Activated T-helper 9 cell treated with anti-CD3 and anti-CD28 coated beads, Interleukin-2, amount 50 U/mL, for 16 hours (primary cell): ENCODE data around the gene FAM216A.
A peak's percentile ranks its signal among the peaks of the same experiment; 100 is the strongest.
"Not testable (repeated sequence)": the region's sequence is repeated elsewhere in the genome, so short reads cannot be mapped to it uniquely, and the experiment has no call there.

Source experiments
- DNase-seq: peaks from one replicate; pipeline ENCODE4 v3.0.0-alpha.2; 2020; ENCODE audit warnings: low read depth

The FAM216A gene

GRCh38 chr12:110468214-110469048 is at the start of gene FAM216A, which contains the start of gene GPN3:
TSS of gene FAM216A (plus strand) at chr12:110468845. CDS start at chr12:110468876, 31 bp downstream.
TSS of gene GPN3 (minus strand) at chr12:110468257. CDS start at chr12:110468203, 54 bp downstream.
- peak; percentile 89 for DNase-seq

GRCh38 chr12:110420644-110421043 is 48.0 kb upstream of the FAM216A start:
- DNase-seq, result not testable (repeated sequence)

- DNase-seq, result no peak
These were observed 47.4 kb upstream of the FAM216A start for GRCh38 chr12:110421159-110421661.

- DNase-seq, result no peak
These were observed 46.9 kb upstream of the FAM216A start for GRCh38 chr12:110421701-110422100.

GRCh38 chr12:110424237-110424636 is 44.4 kb upstream of the FAM216A start:
- DNase-seq, result no peak

GRCh38 chr12:110426406-110426805 is 42.2 kb upstream of the FAM216A start:
- DNase-seq, result no peak

GRCh38 chr12:110429676-110430075 is 39.0 kb upstream of the FAM216A start:
- not testable (repeated sequence) for DNase-seq

- no peak for DNase-seq
These were observed 36.6 kb upstream of the FAM216A start for GRCh38 chr12:110431957-110432587.

GRCh38 chr12:110436231-110436630 is 32.4 kb upstream of the FAM216A start:
- no peak for DNase-seq

- no peak for DNase-seq
These were observed 24.2 kb upstream of the FAM216A start for GRCh38 chr12:110444455-110444854.

- peak; percentile 92 for DNase-seq
These were observed 18.7 kb upstream of the FAM216A start, which contains the start of gene ARPC3 for GRCh38 chr12:110449799-110450497. TSS of gene ARPC3 (minus strand) at chr12:110450337. CDS start at chr12:110450260, 77 bp downstream.

- no peak for DNase-seq
These were observed 17.4 kb upstream of the FAM216A start for GRCh38 chr12:110451263-110451662.

GRCh38 chr12:110453569-110454296 is 14.9 kb upstream of the FAM216A start:
- no peak for DNase-seq

- no peak for DNase-seq
These were observed 9.9 kb upstream of the FAM216A start for GRCh38 chr12:110458756-110459155.

- DNase-seq, result not testable (repeated sequence)
These were observed 7.5 kb upstream of the FAM216A start for GRCh38 chr12:110461189-110461588.

GRCh38 chr12:110465024-110465423 is 3.6 kb upstream of the FAM216A start:
- DNase-seq, result no peak

- DNase-seq, result not testable (repeated sequence)
These were observed 2.9 kb upstream of the FAM216A start for GRCh38 chr12:110465765-110466164.

- DNase-seq, result no peak
These were observed 1.9 kb upstream of the FAM216A start for GRCh38 chr12:110466791-110467190.

- no peak for DNase-seq
These were observed 815 bp upstream of the FAM216A start for GRCh38 chr12:110467847-110468213.

- DNase-seq, result no peak
These were observed 6.8 kb downstream of the FAM216A start for GRCh38 chr12:110475426-110475825.

GRCh38 chr12:110498984-110499706 is 30.5 kb downstream of the FAM216A start:
- no peak for DNase-seq
